OCI-LY7 (cell line): Measurements from ENCODE around the gene RAB31.

Source experiments
- EZH2phosphoT487 ChIP-seq: fragments of 200-600 bp; sonication (generic); IDR thresholded peaks from 2 replicates; pipeline ENCODE4 v1.6.1; 2018; ENCODE audit warnings: low read depth, borderline replicate concordance, mild to moderate bottlenecking, mixed run types, antibody characterized with exemption, low read length, moderate library complexity, mixed read lengths
- TF ChIP-seq, protein P1 (sequence below): fragments of 200-600 bp; sonication (generic); conservative IDR thresholded peaks from 2 replicates; pipeline ENCODE4 v1.5.1; 2014; ENCODE audit warnings: mild to moderate bottlenecking, antibody characterized with exemption, low read length, moderate library complexity, mixed read lengths

DNA sequence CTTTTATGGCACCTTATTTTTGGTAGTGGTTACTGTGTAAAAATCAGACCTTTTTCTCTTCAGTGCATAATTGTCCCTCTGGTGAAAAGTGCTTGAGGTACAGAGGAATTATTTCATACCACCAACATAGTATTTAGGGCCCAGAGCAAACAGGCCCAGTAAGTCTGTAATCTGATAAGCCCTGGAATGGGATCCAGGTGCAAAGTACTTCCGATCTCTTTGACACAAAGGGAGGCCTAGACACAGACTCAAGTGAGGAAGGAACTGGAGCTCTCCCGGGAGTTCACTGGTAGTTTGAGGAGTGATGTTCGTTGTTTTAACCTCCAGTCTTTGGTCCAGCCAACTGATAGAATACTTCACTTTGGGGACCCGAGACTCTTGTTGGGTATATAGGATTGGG lies 57.4 kb downstream of the RAB31 start:
- TF ChIP-seq, protein P1, sequence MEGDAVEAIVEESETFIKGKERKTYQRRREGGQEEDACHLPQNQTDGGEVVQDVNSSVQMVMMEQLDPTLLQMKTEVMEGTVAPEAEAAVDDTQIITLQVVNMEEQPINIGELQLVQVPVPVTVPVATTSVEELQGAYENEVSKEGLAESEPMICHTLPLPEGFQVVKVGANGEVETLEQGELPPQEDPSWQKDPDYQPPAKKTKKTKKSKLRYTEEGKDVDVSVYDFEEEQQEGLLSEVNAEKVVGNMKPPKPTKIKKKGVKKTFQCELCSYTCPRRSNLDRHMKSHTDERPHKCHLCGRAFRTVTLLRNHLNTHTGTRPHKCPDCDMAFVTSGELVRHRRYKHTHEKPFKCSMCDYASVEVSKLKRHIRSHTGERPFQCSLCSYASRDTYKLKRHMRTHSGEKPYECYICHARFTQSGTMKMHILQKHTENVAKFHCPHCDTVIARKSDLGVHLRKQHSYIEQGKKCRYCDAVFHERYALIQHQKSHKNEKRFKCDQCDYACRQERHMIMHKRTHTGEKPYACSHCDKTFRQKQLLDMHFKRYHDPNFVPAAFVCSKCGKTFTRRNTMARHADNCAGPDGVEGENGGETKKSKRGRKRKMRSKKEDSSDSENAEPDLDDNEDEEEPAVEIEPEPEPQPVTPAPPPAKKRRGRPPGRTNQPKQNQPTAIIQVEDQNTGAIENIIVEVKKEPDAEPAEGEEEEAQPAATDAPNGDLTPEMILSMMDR, result no peak
- no peak for TF ChIP-seq EZH2phosphoT487
